RKO (cell line): ENCODE results near the gene DPAGT1.

ENCODE experiments used
- DNase-seq: peaks from one replicate; pipeline ENCODE4 v3.0.0-alpha.2; 2016; ENCODE audit warnings: low spot score

Gene DPAGT1

DNA sequence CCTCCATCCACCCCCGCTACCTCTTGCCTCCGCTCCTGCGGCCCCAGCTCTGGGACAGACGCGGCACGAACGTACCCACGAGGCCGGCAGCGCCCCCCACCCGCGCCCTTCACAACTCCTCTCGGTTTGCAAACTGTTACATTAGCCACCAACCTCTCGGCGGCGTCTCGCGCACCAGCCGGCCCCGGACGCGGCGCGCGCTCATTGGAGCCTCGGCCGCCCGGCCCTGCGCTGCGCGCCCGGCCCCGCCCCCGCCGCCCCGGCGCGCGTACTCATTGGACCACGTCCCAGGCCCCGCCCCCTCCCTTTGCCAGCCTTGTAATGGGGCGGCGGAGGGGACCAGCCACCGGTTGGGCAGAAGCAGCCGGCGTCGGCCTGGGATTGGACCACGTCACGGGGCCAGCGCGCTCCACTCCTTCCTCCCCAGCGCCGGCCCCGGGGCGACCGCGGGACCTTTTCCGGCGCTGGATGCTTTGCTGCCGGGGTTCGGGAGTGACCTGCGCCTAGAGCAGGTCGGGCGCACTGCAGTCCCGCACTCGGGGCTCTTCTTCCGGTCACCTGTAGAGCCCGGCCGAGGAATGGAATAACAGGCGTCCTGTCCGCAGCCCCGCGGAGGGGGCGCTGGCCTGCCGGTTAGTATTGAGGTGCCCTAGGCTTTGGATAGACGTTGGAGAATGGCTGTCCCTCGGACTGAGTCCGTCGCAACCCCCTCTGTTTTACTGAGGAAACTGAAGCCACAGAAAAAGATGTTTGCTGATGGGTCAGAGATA, 44.5 kb downstream of the DPAGT1 start, which contains the start of gene HYOU1:
Gene HYOU1 (minus strand): TSS at position 206 of the 770 bp plus-strand sequence. CDS start 1,045 bp downstream, outside the sequence.
- peak; percentile 96 for DNase-seq

DNA sequence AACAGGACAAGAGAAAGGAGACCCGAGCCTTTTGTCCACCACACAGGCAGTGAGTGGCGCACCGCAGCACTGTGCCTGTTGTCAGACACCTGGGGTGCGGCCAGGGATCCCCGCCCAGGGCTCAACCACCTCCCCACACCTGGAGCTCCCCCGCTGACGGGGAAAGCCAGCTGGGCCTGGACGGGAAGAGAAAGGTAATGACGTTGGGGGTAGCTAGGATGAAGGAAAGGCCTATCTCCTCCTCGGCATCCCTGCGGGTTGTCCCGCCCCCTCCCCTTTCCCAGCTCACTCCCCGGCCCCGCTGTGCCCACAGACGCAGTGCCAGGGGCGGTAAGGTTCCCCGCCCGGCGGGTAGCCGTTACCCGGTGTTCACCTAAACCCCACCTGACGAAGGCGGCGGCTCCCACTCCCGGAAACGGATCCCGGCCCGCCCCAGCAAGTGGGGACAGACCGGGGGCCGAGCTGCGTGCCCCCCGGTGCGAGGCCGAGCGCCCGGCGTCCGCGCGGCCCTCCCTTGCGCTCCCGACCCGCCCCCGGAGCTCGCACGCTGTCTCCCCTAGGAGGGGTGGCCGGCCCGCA, 45.1 kb downstream of the DPAGT1 start:
- no peak for DNase-seq

GRCh38 chr11:119055901-119056300, 45.8 kb downstream of the DPAGT1 start:
- DNase-seq = peak; percentile 81

GRCh38 chr11:119054418-119054817, 47.2 kb downstream of the DPAGT1 start:
- no peak for DNase-seq

GRCh38 chr11:119052163-119052814, 49.4 kb downstream of the DPAGT1 start:
- DNase-seq = no peak

GRCh38 chr11:119051440-119052162, 50.1 kb downstream of the DPAGT1 start:
- DNase-seq = no peak

- no peak for DNase-seq
Observed at GRCh38 chr11:119049081-119049480, 52.6 kb downstream of the DPAGT1 start.

GRCh38 chr11:119048644-119049043, 53.0 kb downstream of the DPAGT1 start:
- no peak for DNase-seq

GRCh38 chr11:119047205-119047604, 54.4 kb downstream of the DPAGT1 start:
- no peak for DNase-seq
